Measurements from ENCODE around the gene PANK4. TPM values are rescaled to one million over a fixed set of nuclear protein-coding genes. Genes with fewer than 3 reads are reported as not detected.
"Not testable (repeated sequence)": the region's sequence is repeated elsewhere in the genome, so short reads cannot be mapped to it uniquely, and the experiment has no call there.

PANK4 gene
- total RNA-seq, 1 donor from 2014 or later, result 26.1 TPM

DNA sequence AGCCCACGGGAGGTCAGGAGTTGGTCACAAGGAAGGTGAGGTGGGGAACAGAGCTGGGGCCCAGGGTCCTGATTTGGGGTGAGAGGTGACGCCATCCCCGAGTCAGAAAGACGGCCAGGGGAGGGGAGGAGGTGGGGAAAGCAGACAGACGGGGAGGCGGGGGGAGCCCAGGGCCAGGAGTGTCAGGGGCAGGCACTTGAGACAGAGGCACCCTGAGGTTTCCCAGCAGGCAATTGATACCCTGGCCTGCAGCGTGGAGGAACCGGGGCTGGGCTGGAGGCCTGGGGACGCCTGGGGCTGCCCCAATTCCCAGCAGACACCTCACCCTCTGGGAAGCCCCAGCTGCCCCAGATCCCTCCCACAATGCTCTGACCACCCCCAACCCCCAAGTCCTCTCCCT lies 26.7 kb upstream of the PANK4 start:
- H3K27me3 ChIP-seq (ENCODE audit: control insufficient read depth in 3 of 3, insufficient read depth in 3 of 3, low read length in 3 of 3); H3K27ac ChIP-seq (ENCODE audit: low read depth, low read length): not testable (repeated sequence)
- peaks cover 38 to 43% (median 42%) of the 10 kb centered on the region in 3 donors for H3K4me1 ChIP-seq (ENCODE audit: control insufficient read depth in 3 of 3, insufficient read depth in 3 of 3, low read length in 3 of 3)

DNA sequence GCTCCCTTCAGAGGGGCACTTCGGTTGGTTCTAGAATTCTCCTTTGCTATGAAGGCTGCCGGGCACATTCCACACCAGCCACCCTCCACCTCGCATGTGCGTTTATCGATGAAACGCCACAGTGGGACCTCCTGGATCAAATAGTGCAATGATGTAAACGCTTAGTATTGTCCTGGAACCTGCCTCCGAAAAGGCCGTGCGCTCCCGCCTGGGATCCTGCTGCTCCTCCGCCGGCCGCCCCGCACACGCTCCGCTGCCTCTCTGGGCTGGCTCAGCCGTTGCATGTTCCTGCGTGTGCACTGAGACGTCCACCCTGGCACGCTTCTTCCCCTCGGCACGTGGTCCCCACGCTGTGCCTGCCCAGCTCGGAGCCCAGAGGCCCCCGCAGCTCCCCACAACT lies 25.8 kb upstream of the PANK4 start:
- H3K27me3 ChIP-seq (ENCODE audit: control insufficient read depth in 3 of 3, insufficient read depth in 3 of 3, low read length in 3 of 3), result peaks cover 7 to 15% (median 13%) of the 10 kb centered on the region in 3 donors
- no peaks in the 10 kb centered on the region for H3K36me3 ChIP-seq (ENCODE audit: control insufficient read depth in 3 of 3, insufficient read depth in 3 of 3, low read length in 3 of 3)
- H3K9me3 ChIP-seq (ENCODE audit: control insufficient read depth in 3 of 3, low read length in 3 of 3), result no peaks in the 10 kb centered on the region
- H3K4me1 ChIP-seq (ENCODE audit: control insufficient read depth in 3 of 3, insufficient read depth in 3 of 3, low read length in 3 of 3), result peaks cover 40 to 43% (median 43%) of the 10 kb centered on the region in 3 donors
- H3K27ac ChIP-seq (ENCODE audit: low read depth, low read length), result no peak overlapping the region
- H3K4me3 ChIP-seq (ENCODE audit: low read length in 3 of 3), result no peak overlapping the region
- H3K9ac ChIP-seq (ENCODE audit: low read depth in 1 of 3, low read length in 3 of 3), result no peak overlapping the region

More for the DNA sequence above, 26.7 kb upstream of the PANK4 start:
- not testable (repeated sequence) for H3K9me3 ChIP-seq (ENCODE audit: control insufficient read depth in 3 of 3, low read length in 3 of 3); H3K36me3 ChIP-seq (ENCODE audit: control insufficient read depth in 3 of 3, insufficient read depth in 3 of 3, low read length in 3 of 3); H3K4me3 ChIP-seq (ENCODE audit: low read length in 3 of 3); H3K9ac ChIP-seq (ENCODE audit: low read depth in 1 of 3, low read length in 3 of 3)

GRCh38 chr1:2551544-2551943 lies 25.1 kb upstream of the PANK4 start:
- H3K9ac ChIP-seq (ENCODE audit: low read depth in 1 of 3, low read length in 3 of 3), result peak overlapping the region in 1 of 3 donors; percentile 0
- H3K9me3 ChIP-seq (ENCODE audit: control insufficient read depth in 3 of 3, low read length in 3 of 3); H3K27ac ChIP-seq (ENCODE audit: low read depth, low read length); H3K36me3 ChIP-seq (ENCODE audit: control insufficient read depth in 3 of 3, insufficient read depth in 3 of 3, low read length in 3 of 3): not testable (repeated sequence)
- peaks cover 13 to 20% (median 19%) of the 10 kb centered on the region in 3 donors for H3K27me3 ChIP-seq (ENCODE audit: control insufficient read depth in 3 of 3, insufficient read depth in 3 of 3, low read length in 3 of 3)
- peaks cover 39 to 42% (median 41%) of the 10 kb centered on the region in 3 donors for H3K4me1 ChIP-seq (ENCODE audit: control insufficient read depth in 3 of 3, insufficient read depth in 3 of 3, low read length in 3 of 3)
- H3K4me3 ChIP-seq (ENCODE audit: low read length in 3 of 3), result peak overlapping the region in 2 of 3 donors; percentile 16 to 41

DNA sequence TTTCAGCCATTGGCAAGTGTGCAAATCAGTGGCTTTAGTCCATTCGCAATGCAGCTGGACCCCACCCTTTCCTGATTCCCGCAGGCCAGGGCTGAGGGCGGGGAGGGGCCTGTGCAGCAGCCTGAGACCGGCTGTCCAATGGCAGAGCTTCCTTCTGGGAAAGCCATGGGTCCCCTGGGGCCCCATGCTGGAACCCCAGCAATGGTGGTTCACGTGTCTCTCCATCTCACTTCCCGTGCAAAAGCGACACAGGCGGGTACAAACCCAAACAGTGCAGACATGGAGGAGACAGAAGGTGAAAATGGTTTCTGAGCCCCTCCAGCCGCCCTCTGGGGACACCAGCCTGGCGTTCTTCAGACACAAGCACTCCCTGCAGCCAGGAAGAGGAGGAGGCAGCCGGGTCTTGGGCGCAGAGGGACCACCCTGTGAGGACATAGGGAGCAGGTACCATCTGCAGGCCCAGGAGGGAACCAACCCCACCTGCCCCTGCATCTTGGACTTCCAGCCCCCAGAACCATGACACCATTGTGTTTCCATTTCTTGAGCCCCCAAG lies 24.0 kb upstream of the PANK4 start:
- Histone ChIP-seq H3K27me3 (ENCODE audit: control insufficient read depth in 3 of 3, insufficient read depth in 3 of 3, low read length in 3 of 3) (peaks cover 15 to 20% (median 16%) of the 10 kb centered on the region in 3 donors), H3K4me1 (ENCODE audit: control insufficient read depth in 3 of 3, insufficient read depth in 3 of 3, low read length in 3 of 3) (peaks cover 31 to 39% (median 35%) of the 10 kb centered on the region in 3 donors), H3K4me3 (ENCODE audit: low read length in 3 of 3) (peak overlapping the region in 1 of 3 donors; percentile 15), H3K9ac (ENCODE audit: low read depth in 1 of 3, low read length in 3 of 3) (peak overlapping the region in 1 of 3 donors; percentile 45)
- H3K27ac ChIP-seq (ENCODE audit: low read depth, low read length); H3K9me3 ChIP-seq (ENCODE audit: control insufficient read depth in 3 of 3, low read length in 3 of 3); H3K36me3 ChIP-seq (ENCODE audit: control insufficient read depth in 3 of 3, insufficient read depth in 3 of 3, low read length in 3 of 3): not testable (repeated sequence)

- peak overlapping the region; percentile 87 for H3K27ac ChIP-seq (ENCODE audit: low read depth, low read length)
- not testable (repeated sequence) for H3K9me3 ChIP-seq (ENCODE audit: control insufficient read depth in 3 of 3, low read length in 3 of 3); H3K36me3 ChIP-seq (ENCODE audit: control insufficient read depth in 3 of 3, insufficient read depth in 3 of 3, low read length in 3 of 3)
- peaks cover 30 to 40% (median 33%) of the 10 kb centered on the region in 3 donors for H3K4me1 ChIP-seq (ENCODE audit: control insufficient read depth in 3 of 3, insufficient read depth in 3 of 3, low read length in 3 of 3)
- peaks cover 21 to 29% (median 21%) of the 10 kb centered on the region in 3 donors for H3K27me3 ChIP-seq (ENCODE audit: control insufficient read depth in 3 of 3, insufficient read depth in 3 of 3, low read length in 3 of 3)
- peak overlapping the region in 2 of 3 donors; percentile 64 to 81 for H3K9ac ChIP-seq (ENCODE audit: low read depth in 1 of 3, low read length in 3 of 3)
- H3K4me3 ChIP-seq (ENCODE audit: low read length in 3 of 3), result peak overlapping the region in 2 of 3 donors; percentile 14 to 58
Measured at GRCh38 chr1:2549367-2550029, 23.1 kb upstream of the PANK4 start.

GRCh38 chr1:2548068-2548589 lies 21.7 kb upstream of the PANK4 start:
- no peaks in the 10 kb centered on the region for H3K9me3 ChIP-seq (ENCODE audit: control insufficient read depth in 3 of 3, low read length in 3 of 3)
- H3K27me3 ChIP-seq (ENCODE audit: control insufficient read depth in 3 of 3, insufficient read depth in 3 of 3, low read length in 3 of 3), result peaks cover 27 to 43% (median 30%) of the 10 kb centered on the region in 3 donors
- peak overlapping the region; percentile 51 to 61 (median 51) for H3K4me3 ChIP-seq (ENCODE audit: low read length in 3 of 3)
- H3K4me1 ChIP-seq (ENCODE audit: control insufficient read depth in 3 of 3, insufficient read depth in 3 of 3, low read length in 3 of 3), result peaks cover 38 to 47% (median 39%) of the 10 kb centered on the region in 3 donors
- peak overlapping the region; percentile 43 to 81 (median 71) for H3K9ac ChIP-seq (ENCODE audit: low read depth in 1 of 3, low read length in 3 of 3)
- no peaks in the 10 kb centered on the region for H3K36me3 ChIP-seq (ENCODE audit: control insufficient read depth in 3 of 3, insufficient read depth in 3 of 3, low read length in 3 of 3)
- H3K27ac ChIP-seq (ENCODE audit: low read depth, low read length), result peak overlapping the region; percentile 90

DNA sequence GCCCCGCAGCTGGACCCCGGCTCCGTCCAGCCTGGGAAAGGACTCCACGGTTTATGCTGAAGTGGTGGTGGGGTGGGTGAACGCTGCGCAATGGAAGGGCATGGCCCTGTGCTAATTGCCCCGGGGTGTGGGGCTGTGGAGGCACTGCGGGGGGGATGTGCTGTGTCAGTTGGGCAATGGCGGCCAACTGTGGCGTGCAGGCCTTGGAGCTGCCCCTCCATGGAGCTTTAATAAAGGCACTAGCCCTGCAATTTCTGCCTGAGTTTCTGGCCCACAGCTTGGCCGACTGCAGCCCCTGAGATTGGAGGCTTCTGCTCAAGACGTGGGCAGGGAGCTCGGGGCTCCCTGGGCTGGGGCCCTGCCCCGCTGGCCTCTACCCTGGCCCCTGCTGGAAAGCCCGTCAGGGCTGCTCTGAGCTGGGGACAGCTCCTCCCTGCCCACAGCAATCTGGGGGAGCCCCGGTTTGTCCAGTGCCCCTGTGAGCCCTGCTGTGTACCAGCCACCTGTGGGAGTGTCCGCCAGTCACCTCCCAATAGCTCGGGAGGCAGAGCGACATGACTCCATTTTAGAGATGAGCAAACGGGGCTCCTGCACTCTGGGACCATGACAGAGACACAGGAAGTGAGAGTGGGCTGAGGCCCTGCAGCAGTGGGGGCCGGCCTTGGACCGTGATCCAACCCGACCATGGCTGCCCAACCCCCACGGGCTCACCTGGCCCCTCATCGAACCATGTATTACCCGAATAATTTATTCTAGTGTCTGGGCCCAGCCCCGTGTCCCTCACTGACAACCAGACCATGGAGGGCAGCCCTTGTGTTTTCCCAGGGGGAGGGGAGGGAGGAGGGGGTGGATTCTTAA lies 21.0 kb upstream of the PANK4 start:
- Histone ChIP-seq H3K27me3 (ENCODE audit: control insufficient read depth in 3 of 3, insufficient read depth in 3 of 3, low read length in 3 of 3) (peaks cover 33 to 50% (median 37%) of the 10 kb centered on the region in 3 donors), H3K9ac (ENCODE audit: low read depth in 1 of 3, low read length in 3 of 3) (peak overlapping the region; percentile 38 to 81 (median 43)), H3K27ac (ENCODE audit: low read depth, low read length) (peak overlapping the region; percentile 90), H3K4me1 (ENCODE audit: control insufficient read depth in 3 of 3, insufficient read depth in 3 of 3, low read length in 3 of 3) (peaks cover 38 to 47% (median 39%) of the 10 kb centered on the region in 3 donors), H3K36me3 (ENCODE audit: control insufficient read depth in 3 of 3, insufficient read depth in 3 of 3, low read length in 3 of 3) (no peaks in the 10 kb centered on the region), H3K4me3 (ENCODE audit: low read length in 3 of 3) (peak overlapping the region; percentile 23 to 61 (median 51)), H3K9me3 (ENCODE audit: control insufficient read depth in 3 of 3, low read length in 3 of 3) (no peaks in the 10 kb centered on the region)

- peak overlapping the region; percentile 10 to 81 (median 38) for H3K9ac ChIP-seq (ENCODE audit: low read depth in 1 of 3, low read length in 3 of 3)
- H3K4me1 ChIP-seq (ENCODE audit: control insufficient read depth in 3 of 3, insufficient read depth in 3 of 3, low read length in 3 of 3), result peaks cover 38 to 47% (median 39%) of the 10 kb centered on the region in 3 donors
- H3K4me3 ChIP-seq (ENCODE audit: low read length in 3 of 3), result peak overlapping the region; percentile 32 to 60 (median 51)
- H3K9me3 ChIP-seq (ENCODE audit: control insufficient read depth in 3 of 3, low read length in 3 of 3), result no peaks in the 10 kb centered on the region
- peak overlapping the region; percentile 90 for H3K27ac ChIP-seq (ENCODE audit: low read depth, low read length)
- H3K36me3 ChIP-seq (ENCODE audit: control insufficient read depth in 3 of 3, insufficient read depth in 3 of 3, low read length in 3 of 3), result no peaks in the 10 kb centered on the region
- peaks cover 40 to 55% (median 42%) of the 10 kb centered on the region in 3 donors for H3K27me3 ChIP-seq (ENCODE audit: control insufficient read depth in 3 of 3, insufficient read depth in 3 of 3, low read length in 3 of 3)
Measured at GRCh38 chr1:2546515-2547209, 20.3 kb upstream of the PANK4 start.
